GM12878 (cell line): Measurements from ENCODE around the gene OPCML.

Experiments used
- CTCF ChIP-seq, 3 experiments: IDR thresholded peaks in 2 of 3; conservative IDR thresholded peaks in 1 of 3; 2 replicates each; pipeline ENCODE4 v1.5.1; 2011; ENCODE audit warnings: low read depth in 3 of 3, low read length in 3 of 3, mild to moderate bottlenecking in 3 of 3, control low read depth in 2 of 3, moderate library complexity in 2 of 3, inconsistent platforms in 1 of 3, mixed read lengths in 1 of 3; ENCODE audit not compliant: control insufficient read depth in 2 of 3, insufficient read depth in 1 of 3; ENCODE audit errors: extremely low read depth in 1 of 3
- STAT1 ChIP-seq: fragments of 450-650 bp; conservative IDR thresholded peaks from 2 replicates; pipeline ENCODE4 v1.6.1; 2014; ENCODE audit warnings: antibody characterized with exemption, mild to moderate bottlenecking
- TAF1 ChIP-seq: IDR thresholded peaks from 2 replicates; pipeline ENCODE4 v1.6.1; 2011; ENCODE audit warnings: mild to moderate bottlenecking, low read depth, low read length, borderline replicate concordance
- TCF7 ChIP-seq: IDR thresholded peaks from 2 replicates; pipeline ENCODE4 v1.6.1; 2014; ENCODE audit warnings: antibody characterized with exemption, borderline replicate concordance
- USF1 ChIP-seq: IDR thresholded peaks from 2 replicates; pipeline ENCODE4 v1.6.1; 2011; ENCODE audit warnings: borderline replicate concordance, low read depth, mild to moderate bottlenecking, moderate library complexity, mixed read lengths, low read length; ENCODE audit not compliant: insufficient read depth; ENCODE audit errors: extremely low read length
- ZBTB33 ChIP-seq: fragments of 450-650 bp; IDR thresholded peaks from 2 replicates; pipeline ENCODE4 v1.6.1; 2017; ENCODE audit warnings: mild to moderate bottlenecking

GRCh38 chr11:132579136-132579535 is 953.2 kb downstream of the OPCML start:
- TF ChIP-seq TAF1 (no peak), ZBTB33 (no peak), TCF7 (no peak), USF1 (no peak), STAT1 (no peak), CTCF (IDR thresholded peaks at IDR 0.05 in 2 of 3, conservative IDR thresholded peaks at IDR 0.05 in 1 of 3; ENCODE audit: control insufficient read depth in 2 of 3, extremely low read depth in 1 of 3, insufficient read depth in 1 of 3, low read depth in 3 of 3, low read length in 3 of 3) (no peak)
